Measurements from ENCODE around the gene TTC7B.

DNA sequence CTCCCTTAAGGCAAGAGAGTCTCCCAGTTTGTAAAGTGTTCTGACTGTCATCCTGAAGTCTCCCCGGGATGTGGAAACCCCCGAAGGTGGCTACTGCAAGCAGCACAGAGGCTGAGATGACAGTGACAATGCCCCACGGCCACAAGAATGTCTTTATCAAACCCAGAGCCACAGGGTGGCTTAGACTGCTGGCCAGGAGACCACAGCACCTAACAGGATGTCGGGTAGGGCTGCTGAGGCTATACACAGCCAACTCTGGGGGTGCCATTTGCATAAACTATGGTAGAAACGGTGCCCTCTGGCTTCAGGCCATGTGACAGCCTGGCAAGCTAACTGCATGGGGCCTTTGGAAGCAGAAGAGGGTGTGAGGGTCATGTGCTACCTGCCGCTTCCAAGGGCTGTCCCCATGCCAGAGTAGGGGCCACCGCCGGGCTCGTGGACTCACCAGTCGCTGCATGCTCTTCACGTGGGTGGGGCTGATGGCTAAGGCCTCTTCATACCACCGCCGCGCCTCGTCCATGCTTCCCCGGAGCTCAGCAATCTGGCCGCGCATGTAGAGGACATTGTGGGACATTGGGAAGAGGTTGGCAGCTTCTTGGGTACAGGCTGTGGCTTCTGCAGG lies 238.5 kb downstream of the TTC7B start:
- TF ChIP-seq CTCF (conservative IDR thresholded peaks at IDR 0.05 in 1 of 2, IDR thresholded peaks at IDR 0.05 in 1 of 2; ENCODE audit: low read depth in 1 of 2, low read length in 2 of 2), result no peak
- no peak for TF ChIP-seq EZH2 (IDR thresholded peaks at IDR 0.05; ENCODE audit: low read length, missing control alignments)

Measured in fibroblast of lung (primary cell).